Measurements from ENCODE around the gene SRC.

- TF ChIP-seq, protein P1, sequence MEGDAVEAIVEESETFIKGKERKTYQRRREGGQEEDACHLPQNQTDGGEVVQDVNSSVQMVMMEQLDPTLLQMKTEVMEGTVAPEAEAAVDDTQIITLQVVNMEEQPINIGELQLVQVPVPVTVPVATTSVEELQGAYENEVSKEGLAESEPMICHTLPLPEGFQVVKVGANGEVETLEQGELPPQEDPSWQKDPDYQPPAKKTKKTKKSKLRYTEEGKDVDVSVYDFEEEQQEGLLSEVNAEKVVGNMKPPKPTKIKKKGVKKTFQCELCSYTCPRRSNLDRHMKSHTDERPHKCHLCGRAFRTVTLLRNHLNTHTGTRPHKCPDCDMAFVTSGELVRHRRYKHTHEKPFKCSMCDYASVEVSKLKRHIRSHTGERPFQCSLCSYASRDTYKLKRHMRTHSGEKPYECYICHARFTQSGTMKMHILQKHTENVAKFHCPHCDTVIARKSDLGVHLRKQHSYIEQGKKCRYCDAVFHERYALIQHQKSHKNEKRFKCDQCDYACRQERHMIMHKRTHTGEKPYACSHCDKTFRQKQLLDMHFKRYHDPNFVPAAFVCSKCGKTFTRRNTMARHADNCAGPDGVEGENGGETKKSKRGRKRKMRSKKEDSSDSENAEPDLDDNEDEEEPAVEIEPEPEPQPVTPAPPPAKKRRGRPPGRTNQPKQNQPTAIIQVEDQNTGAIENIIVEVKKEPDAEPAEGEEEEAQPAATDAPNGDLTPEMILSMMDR (IDR thresholded peaks at IDR 0.05), result no peak
- TF ChIP-seq EZH2 (IDR thresholded peaks at IDR 0.05) (no peak), EZH2phosphoT487 (IDR thresholded peaks at IDR 0.05) (no peak)
Observed at GRCh38 chr20:37327748-37328147, 18.2 kb upstream of the SRC start.
